Astrocyte (in vitro differentiated cells and primary cell): Measurements from ENCODE around the gene VSTM2L. TPM values are rescaled to one million over a fixed set of nuclear protein-coding genes. Genes with fewer than 3 reads are reported as not detected.

Experiments used
- DNase-seq: peaks from one replicate; pipeline ENCODE4 v3.0.0-alpha.2; 2010; ENCODE audit warnings: low read depth
- FAIRE-seq: peaks from 2 replicates; lab custom pipeline; 2011; peaks lifted over from hg19 to GRCh38; lab: Jason Lieb, UNC
- H2AFZ ChIP-seq: 2 replicates; pipeline ENCODE4 v1.6.0; 2012; ENCODE audit warnings: low read depth, low read length, inconsistent platforms
- H3K27ac ChIP-seq: 2 replicates; pipeline ENCODE4 v1.5.1; 2011; ENCODE audit warnings: low read depth, low read length, inconsistent platforms
- H3K27me3 ChIP-seq: 2 replicates; pipeline ENCODE4 v1.6.0; 2011; ENCODE audit warnings: low read length, inconsistent platforms; ENCODE audit not compliant: insufficient read depth
- H3K36me3 ChIP-seq: 2 replicates; pipeline ENCODE4 v1.5.1; 2011; ENCODE audit warnings: low read length, inconsistent platforms; ENCODE audit not compliant: insufficient read depth
- H3K4me1 ChIP-seq: 2 replicates; pipeline ENCODE4 v1.5.1; 2011; ENCODE audit warnings: low read length, inconsistent platforms; ENCODE audit not compliant: insufficient read depth
- H3K4me2 ChIP-seq: 2 replicates; pipeline ENCODE4 v1.6.0; 2012; ENCODE audit warnings: low read length, inconsistent platforms
- H3K4me3 ChIP-seq: 2 replicates; pipeline ENCODE4 v1.5.1; 2011; ENCODE audit warnings: low read depth, mild to moderate bottlenecking, low read length, inconsistent platforms; ENCODE audit not compliant: insufficient read depth
- H3K79me2 ChIP-seq: 2 replicates; pipeline ENCODE4 v1.6.0; 2012; ENCODE audit warnings: mild to moderate bottlenecking, low read length, inconsistent platforms; ENCODE audit not compliant: insufficient read depth
- H3K9ac ChIP-seq: 2 replicates; pipeline ENCODE4 v1.6.0; 2012; ENCODE audit warnings: mild to moderate bottlenecking, low read length, inconsistent platforms
- H3K9me3 ChIP-seq: 2 replicates; pipeline ENCODE4 v1.5.1; 2012; ENCODE audit warnings: low read depth, mild to moderate bottlenecking, low read length, inconsistent platforms; ENCODE audit not compliant: insufficient read depth
- H4K20me1 ChIP-seq: 2 replicates; pipeline ENCODE4 v1.6.0; 2012; ENCODE audit warnings: low read length, inconsistent platforms; ENCODE audit not compliant: insufficient read depth
- H3K27ac Mint-ChIP-seq: one replicate; pipeline ENCODE4 v1.8.0; 2021; ENCODE audit warnings: mild to moderate bottlenecking, mixed read lengths; ENCODE audit not compliant: unreplicated experiment
- H3K27me3 Mint-ChIP-seq: one replicate; pipeline ENCODE4 v1.8.0; 2021; ENCODE audit warnings: low read depth, mixed read lengths; ENCODE audit not compliant: unreplicated experiment
- H3K36me3 Mint-ChIP-seq: one replicate; pipeline ENCODE4 v1.8.0; 2021; ENCODE audit warnings: low read depth, mixed read lengths; ENCODE audit not compliant: unreplicated experiment
- H3K4me1 Mint-ChIP-seq: one replicate; pipeline ENCODE4 v1.8.0; 2021; ENCODE audit warnings: low read depth, mixed read lengths; ENCODE audit not compliant: unreplicated experiment
- H3K4me3 Mint-ChIP-seq: one replicate; pipeline ENCODE4 v1.8.0; 2021; ENCODE audit warnings: mild to moderate bottlenecking, moderate library complexity, mixed read lengths; ENCODE audit not compliant: unreplicated experiment
- H3K9me3 Mint-ChIP-seq: one replicate; pipeline ENCODE4 v1.8.0; 2021; ENCODE audit warnings: mild to moderate bottlenecking, mixed read lengths; ENCODE audit not compliant: unreplicated experiment
- EZH2 ChIP-seq: IDR thresholded peaks from 2 replicates; pipeline ENCODE4 v1.6.1; 2012; ENCODE audit warnings: mild to moderate bottlenecking, low read length, inconsistent platforms; ENCODE audit not compliant: insufficient read depth
- total RNA-seq: library from RNA; stranded (reverse); gene quantifications from 2 replicates; pipeline ENCODE4 v1.2.1, GENCODE V29; 2021
- TF ChIP-seq, protein P1 (sequence below): IDR thresholded peaks from 2 replicates; pipeline ENCODE4 v1.5.1; 2011; ENCODE audit warnings: low read depth, mild to moderate bottlenecking, inconsistent platforms, low read length, moderate library complexity; ENCODE audit not compliant: insufficient read depth

Gene VSTM2L
- total RNA-seq, 1 donor from 2014 or later = 18.5 TPM

DNA sequence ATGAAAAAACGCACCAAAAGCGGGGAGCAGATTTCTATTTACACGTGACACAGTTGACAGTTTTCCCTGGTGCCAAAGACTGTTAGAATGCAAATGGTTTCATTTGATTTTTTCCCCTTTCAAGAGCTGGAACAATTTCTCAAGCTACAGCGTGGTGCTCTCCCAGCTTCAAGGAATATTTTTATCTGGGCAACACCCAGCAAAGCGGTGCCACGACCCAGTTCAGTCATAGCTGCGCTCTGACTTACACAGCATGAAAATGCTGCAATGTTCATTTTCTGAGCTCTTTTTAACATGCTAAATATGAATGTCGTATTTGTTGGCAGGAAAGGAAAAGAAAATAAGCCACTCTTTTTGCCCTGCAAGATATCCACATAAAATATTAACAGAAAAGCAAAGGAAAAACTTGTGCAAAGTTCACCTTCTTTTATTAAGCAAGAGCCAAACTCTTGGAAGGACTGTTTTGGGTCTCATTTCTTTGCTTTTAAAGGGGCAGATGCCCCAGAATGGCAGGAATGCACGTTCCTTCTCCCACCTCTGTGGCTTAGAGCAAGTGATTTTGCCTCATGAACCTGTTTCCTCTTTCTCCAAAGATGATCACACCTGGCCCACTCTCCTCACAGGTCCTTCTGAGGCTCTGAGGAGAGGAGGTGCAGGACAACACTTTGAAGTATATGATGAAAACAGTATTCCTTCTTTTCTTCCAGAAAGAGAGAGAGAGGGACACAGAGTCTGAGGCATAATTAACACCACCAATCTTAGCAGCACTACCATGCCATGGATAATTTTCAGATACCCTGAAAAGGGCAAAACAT is 83.3 kb downstream of the VSTM2L start:
- no peak overlapping the region for H3K27ac ChIP-seq
- H3K9ac ChIP-seq = no peak overlapping the region
- no peak for TF ChIP-seq EZH2
- no peaks in the 10 kb centered on the region for H3K27me3 ChIP-seq
- H3K4me3 ChIP-seq = no peak overlapping the region
- H3K79me2 ChIP-seq = no peaks in the 10 kb centered on the region
- no peak overlapping the region for H3K27ac Mint-ChIP-seq
- peaks cover 26% of the 10 kb centered on the region for H3K4me1 Mint-ChIP-seq
- H3K9me3 Mint-ChIP-seq = no peaks in the 10 kb centered on the region
- no peak for DNase-seq
- peaks cover 11% of the 10 kb centered on the region for H3K36me3 Mint-ChIP-seq
- H3K9me3 ChIP-seq = no peaks in the 10 kb centered on the region
- peaks cover 27% of the 10 kb centered on the region for H3K4me1 ChIP-seq
- H3K27me3 Mint-ChIP-seq = no peaks in the 10 kb centered on the region
- H4K20me1 ChIP-seq = peaks cover 9% of the 10 kb centered on the region
- no peak overlapping the region for H3K4me2 ChIP-seq
- H3K4me3 Mint-ChIP-seq = no peak overlapping the region
- H2AFZ ChIP-seq = no peak overlapping the region
- H3K36me3 ChIP-seq = no peaks in the 10 kb centered on the region
- no peak for FAIRE-seq

DNA sequence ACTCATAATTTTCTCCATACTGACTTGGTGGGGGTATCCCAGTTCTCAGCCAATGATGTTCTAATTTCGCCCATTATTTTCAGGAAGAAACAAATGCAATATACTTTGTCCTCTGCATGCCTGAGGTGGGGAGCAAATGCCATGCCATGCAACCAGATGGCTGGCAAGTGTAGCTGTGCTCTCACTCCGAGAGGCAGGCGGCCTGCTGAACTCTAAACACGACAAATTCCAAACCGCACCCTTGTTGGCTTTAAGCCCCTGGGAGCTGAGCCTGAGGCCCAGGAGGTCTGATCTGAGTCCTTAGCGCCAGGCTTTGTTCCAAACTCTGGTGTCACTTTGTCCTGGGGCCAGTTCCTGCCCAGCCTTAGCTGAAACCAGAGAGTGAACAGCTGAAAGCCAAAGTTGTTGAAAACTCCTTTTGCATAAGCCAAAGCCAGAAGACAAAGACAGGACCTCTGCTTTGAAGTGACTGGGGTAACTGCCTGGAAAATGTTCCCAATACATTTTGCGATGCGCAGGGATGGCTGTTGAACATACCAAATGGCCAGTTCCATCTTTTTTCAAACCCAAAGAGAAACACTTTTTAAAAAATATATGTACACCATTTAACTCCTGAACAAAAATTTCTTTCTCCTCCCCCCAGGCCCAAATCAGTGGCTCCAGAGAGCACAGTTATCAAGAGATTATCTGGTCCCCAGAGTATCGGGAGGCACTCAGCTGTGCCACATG is 84.1 kb downstream of the VSTM2L start:
- H3K4me2 ChIP-seq = no peak overlapping the region

More for the DNA sequence above, 84.1 kb downstream of the VSTM2L start:
- Mint-ChIP-seq H3K27me3 (no peaks in the 10 kb centered on the region), H3K4me3 (no peak overlapping the region), H3K9me3 (no peaks in the 10 kb centered on the region), H3K27ac (no peak overlapping the region), H3K4me1 (peaks cover 29% of the 10 kb centered on the region), H3K36me3 (peaks cover 11% of the 10 kb centered on the region)
- Histone ChIP-seq H3K4me3 (no peak overlapping the region), H3K27ac (no peak overlapping the region), H3K9me3 (no peaks in the 10 kb centered on the region), H3K27me3 (no peaks in the 10 kb centered on the region), H2AFZ (no peak overlapping the region), H3K9ac (no peak overlapping the region), H4K20me1 (peaks cover 11% of the 10 kb centered on the region), H3K79me2 (no peaks in the 10 kb centered on the region), H3K36me3 (no peaks in the 10 kb centered on the region), H3K4me1 (peaks cover 34% of the 10 kb centered on the region)
- FAIRE-seq (no peak), DNase-seq (peak; percentile 30)
- TF ChIP-seq, protein P1, sequence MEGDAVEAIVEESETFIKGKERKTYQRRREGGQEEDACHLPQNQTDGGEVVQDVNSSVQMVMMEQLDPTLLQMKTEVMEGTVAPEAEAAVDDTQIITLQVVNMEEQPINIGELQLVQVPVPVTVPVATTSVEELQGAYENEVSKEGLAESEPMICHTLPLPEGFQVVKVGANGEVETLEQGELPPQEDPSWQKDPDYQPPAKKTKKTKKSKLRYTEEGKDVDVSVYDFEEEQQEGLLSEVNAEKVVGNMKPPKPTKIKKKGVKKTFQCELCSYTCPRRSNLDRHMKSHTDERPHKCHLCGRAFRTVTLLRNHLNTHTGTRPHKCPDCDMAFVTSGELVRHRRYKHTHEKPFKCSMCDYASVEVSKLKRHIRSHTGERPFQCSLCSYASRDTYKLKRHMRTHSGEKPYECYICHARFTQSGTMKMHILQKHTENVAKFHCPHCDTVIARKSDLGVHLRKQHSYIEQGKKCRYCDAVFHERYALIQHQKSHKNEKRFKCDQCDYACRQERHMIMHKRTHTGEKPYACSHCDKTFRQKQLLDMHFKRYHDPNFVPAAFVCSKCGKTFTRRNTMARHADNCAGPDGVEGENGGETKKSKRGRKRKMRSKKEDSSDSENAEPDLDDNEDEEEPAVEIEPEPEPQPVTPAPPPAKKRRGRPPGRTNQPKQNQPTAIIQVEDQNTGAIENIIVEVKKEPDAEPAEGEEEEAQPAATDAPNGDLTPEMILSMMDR = no peak
- TF ChIP-seq EZH2 = no peak
